ENCODE data around the gene TBC1D5. TPM values are rescaled to one million over a fixed set of nuclear protein-coding genes. Genes with fewer than 3 reads are reported as not detected.

TBC1D5 gene
- total and polyA plus RNA-seq, 2 of the 8 experiments (the other 6 are each of a cell fraction or from before 2014, with no cell fraction given) = 11.0 to 22.9 TPM

- WGBS, 2 experiments (ENCODE audit: extremely low coverage in 1 of 2, insufficient coverage in 1 of 2, insufficient read length in 1 of 2, insufficient replicate concordance in 2 of 2, low coverage in 1 of 2, low lambda C conversion rate in 2 of 2, missing lambda C conversion rate in 1 of 2) = 83% methylated on average over 3 of the region's 3 CpGs; no CpG with 5 or more reads in 1 of the 2 experiments
Measured at GRCh38 chr3:17740721-17741141, 1.7 kb downstream of the TBC1D5 start.

More at GRCh38 chr3:17740721-17741141, 1.7 kb downstream of the TBC1D5 start:
- Histone ChIP-seq H3K4me1 (replicated peaks in 1 of 4; ENCODE audit: control insufficient read depth in 3 of 4, insufficient read depth in 4 of 4, low read length in 3 of 4) (peaks cover 2 to 8% (median 5%) of the 10 kb centered on the region in 4 experiments; a peak in 3 of 7 replicates), H2AK5ac (ENCODE audit: low read depth, low read length) (no peak overlapping the region), H3K27me3 (replicated peaks in 1 of 4; ENCODE audit: control insufficient read depth in 3 of 4, extremely low read depth in 1 of 4, insufficient read depth in 3 of 4, low read length in 3 of 4) (no peaks in the 10 kb centered on the region), H2BK120ac (replicated peaks; ENCODE audit: low read depth, low read length) (no peak overlapping the region), H3K18ac (ENCODE audit: extremely low read depth, low read length) (0 out of 2 replicates have a peak overlapping the region, but pooled peaks have one; percentile 11), H3K79me2 (ENCODE audit: control insufficient read depth in 1 of 2, insufficient read depth in 2 of 2, low read length in 2 of 2) (peaks cover 0 to 41% of the 10 kb centered on the region in 2 experiments; a peak in 2 of 4 replicates), H2BK5ac (ENCODE audit: low read depth, low read length) (no peak overlapping the region), H4K20me1 (replicated peaks in 1 of 2; ENCODE audit: control insufficient read depth in 1 of 2, insufficient read depth in 2 of 2, low read length in 2 of 2) (no peaks in the 10 kb centered on the region), H3K23ac (ENCODE audit: insufficient read length) (no peak overlapping the region), H4K5ac (ENCODE audit: insufficient read length, low read depth, low read length) (no peak overlapping the region), H3K4me3 (ENCODE audit: extremely low read depth in 1 of 4, insufficient read depth in 2 of 4, low read depth in 3 of 4, low read length in 4 of 4) (peak overlapping the region in 3 of 4 experiments; percentile 3 to 90 (median 63); a peak in 4 of 8 replicates), H3K56ac (replicated peaks; ENCODE audit: insufficient read length, low read depth, low read length) (no peak overlapping the region), H3K23me2 (ENCODE audit: low read depth, low read length) (peaks cover 3% of the 10 kb centered on the region), H3K14ac (ENCODE audit: insufficient read length) (no peak overlapping the region), H3K27ac (ENCODE audit: low read depth, low read length) (no peak overlapping the region), H2BK20ac (ENCODE audit: low read length) (no peak overlapping the region), H3K79me1 (ENCODE audit: low read depth, low read length) (no peaks in the 10 kb centered on the region; the same call in 1 of the 2 replicates), H3K9ac (replicated peaks in 1 of 4; ENCODE audit: extremely low read depth in 1 of 4, low read depth in 3 of 4, low read length in 3 of 4) (peak overlapping the region in 1 of 4 experiments; percentile 61; a peak in 3 of 7 replicates), H2BK15ac (ENCODE audit: low read length) (peak overlapping the region; percentile 3; the same call in 1 of the 2 replicates), H3K9me3 (ENCODE audit: insufficient read depth in 2 of 2, low read depth in 1 of 2, low read length in 1 of 2) (no peaks in the 10 kb centered on the region), H3K4me2 (ENCODE audit: insufficient read depth in 1 of 2, low read depth in 2 of 2, low read length in 2 of 2) (peak overlapping the region; percentile 83 to 92), H2BK12ac (ENCODE audit: low read depth, low read length) (no peak overlapping the region), H4K91ac (replicated peaks; ENCODE audit: insufficient read length, low read length) (no peak overlapping the region), H3K4ac (replicated peaks; ENCODE audit: insufficient read length, low read depth, low read length) (no peak overlapping the region), H2AFZ (ENCODE audit: low read length) (no peak overlapping the region; the same call in 1 of the 2 replicates), H3K36me3 (ENCODE audit: control insufficient read depth in 2 of 4, insufficient read depth in 4 of 4, low read length in 3 of 4) (no peaks in the 10 kb centered on the region), H4K8ac (ENCODE audit: extremely low read depth, insufficient read depth, low read length) (no peak overlapping the region)
- POLR2A ChIA-PET (ENCODE audit: partially characterized antibody) = interaction anchor here (1.0 kb wide), 1 partner anchor 189 kb away, joined by 3 read pairs; no protein-coding TSS in a partner anchor
- no peak for FAIRE-seq
- no peak for TF ChIP-seq SUZ12 (IDR thresholded peaks at IDR 0.05; ENCODE audit: low read length)
- no peak for DNase-seq (ENCODE audit: low read depth in 1 of 2, low spot score in 2 of 2)
- CTCF ChIA-PET (ENCODE audit: partially characterized antibody) = interaction anchor here (0.6 to 1.2 kb wide), 2 partner anchors 10 to 782 kb away, joined by 3 to 4 read pairs; no protein-coding TSS in a partner anchor
